RWPE2 (cell line): ENCODE results near the gene TMC3.
A peak's percentile ranks its signal among the peaks of the same experiment; 100 is the strongest.

Source experiments
- ATAC-seq: fragments of 200-7000 bp; cut with Tn5 transposase; 3 replicates; pipeline ENCODE4 v1.9.1; 2021; ENCODE audit warnings: low read depth
- DNase-seq: peaks from one replicate; pipeline ENCODE4 v3.0.0-alpha.2; 2020; ENCODE audit warnings: low spot score
- H3K27ac ChIP-seq: fragments of 450-650 bp; 2 replicates; pipeline ENCODE4 v1.5.1; 2017; ENCODE audit warnings: mild to moderate bottlenecking; ENCODE audit not compliant: poor library complexity, severe bottlenecking
- H3K27me3 ChIP-seq: fragments of 250-450 bp; sonication (Bioruptor Pico); 2 replicates; pipeline ENCODE4 v1.5.1; 2021; ENCODE audit warnings: mild to moderate bottlenecking, moderate library complexity; ENCODE audit not compliant: insufficient read depth, poor library complexity, severe bottlenecking
- H3K36me3 ChIP-seq: fragments of 250-450 bp; sonication (Bioruptor Pico); 2 replicates; pipeline ENCODE4 v1.5.1; 2020; ENCODE audit warnings: low read depth, mild to moderate bottlenecking, moderate library complexity
- H3K4me1 ChIP-seq: fragments of 250-450 bp; sonication (Bioruptor Pico); 2 replicates; pipeline ENCODE4 v1.5.1; 2021; ENCODE audit warnings: mild to moderate bottlenecking, moderate library complexity; ENCODE audit not compliant: insufficient read depth, poor library complexity, severe bottlenecking
- H3K4me3 ChIP-seq: fragments of 250-450 bp; sonication (Bioruptor Pico); 2 replicates; pipeline ENCODE4 v1.5.1; 2021; ENCODE audit warnings: mild to moderate bottlenecking, moderate library complexity; ENCODE audit not compliant: severe bottlenecking
- H3K9me3 ChIP-seq: fragments of 250-450 bp; sonication (Bioruptor Pico); 2 replicates; pipeline ENCODE4 v1.5.1; 2021; ENCODE audit warnings: mild to moderate bottlenecking, moderate library complexity; ENCODE audit not compliant: severe bottlenecking
- CTCF ChIP-seq: fragments of 450-650 bp; IDR thresholded peaks from one replicate; pipeline ENCODE4 v1.5.1; 2017; ENCODE audit warnings: mild to moderate bottlenecking, moderate library complexity; ENCODE audit not compliant: poor library complexity, severe bottlenecking

Gene TMC3

GRCh38 chr15:81323559-81323943, 50.5 kb downstream of the TMC3 start:
- no peak for DNase-seq
- Histone ChIP-seq H3K4me1 (peaks cover 6% of the 10 kb centered on the region), H3K4me3 (peak overlapping the region; percentile 45), H3K36me3 (peaks cover 32% of the 10 kb centered on the region), H3K9me3 (no peaks in the 10 kb centered on the region), H3K27me3 (no peaks in the 10 kb centered on the region), H3K27ac (peak overlapping the region; percentile 51)
- no peak for TF ChIP-seq CTCF
- peak; percentile 0; the same call in 1 of the 3 replicates for ATAC-seq

- peaks cover 6% of the 10 kb centered on the region for H3K4me1 ChIP-seq
- no peak for TF ChIP-seq CTCF
- DNase-seq (no peak), ATAC-seq (peak; percentile 16)
- H3K9me3 ChIP-seq, result no peaks in the 10 kb centered on the region
- peaks cover 40% of the 10 kb centered on the region for H3K36me3 ChIP-seq
- H3K27ac ChIP-seq, result peak overlapping the region; percentile 51
- H3K27me3 ChIP-seq, result no peaks in the 10 kb centered on the region
- H3K4me3 ChIP-seq, result peak overlapping the region; percentile 16
Measured at GRCh38 chr15:81322676-81323253, 51.2 kb downstream of the TMC3 start.

- DNase-seq (no peak), ATAC-seq (no peak)
- Histone ChIP-seq H3K36me3 (peaks cover 47% of the 10 kb centered on the region), H3K27me3 (no peaks in the 10 kb centered on the region), H3K4me1 (peaks cover 6% of the 10 kb centered on the region), H3K9me3 (no peaks in the 10 kb centered on the region), H3K4me3 (no peak overlapping the region), H3K27ac (no peak overlapping the region)
- no peak for TF ChIP-seq CTCF
Measured at GRCh38 chr15:81321667-81322066, 52.3 kb downstream of the TMC3 start.

- Histone ChIP-seq H3K4me1 (peaks cover 15% of the 10 kb centered on the region), H3K27ac (no peak overlapping the region), H3K27me3 (no peaks in the 10 kb centered on the region), H3K36me3 (peaks cover 67% of the 10 kb centered on the region), H3K9me3 (no peaks in the 10 kb centered on the region), H3K4me3 (no peak overlapping the region)
- ATAC-seq, result no peak
- TF ChIP-seq CTCF, result no peak
- DNase-seq, result no peak
Measured at GRCh38 chr15:81317642-81318017, 56.4 kb downstream of the TMC3 start.

GRCh38 chr15:81316267-81316666, 57.7 kb downstream of the TMC3 start:
- H3K9me3 ChIP-seq, result no peaks in the 10 kb centered on the region
- no peak overlapping the region for H3K27ac ChIP-seq
- H3K27me3 ChIP-seq, result no peaks in the 10 kb centered on the region
- no peak overlapping the region for H3K4me3 ChIP-seq
- DNase-seq, result no peak
- no peak for ATAC-seq
- peaks cover 68% of the 10 kb centered on the region for H3K36me3 ChIP-seq
- no peak for TF ChIP-seq CTCF
- peaks cover 14% of the 10 kb centered on the region for H3K4me1 ChIP-seq
